OCI-LY3 (cell line): Measurements from ENCODE around the gene RAD51B.

Experiments
- H2AFZ ChIP-seq: fragments of 200-600, 300-600 bp; shearing (Covaris generic); 2 replicates; pipeline ENCODE4 v1.6.0; 2014; ENCODE audit warnings: antibody characterized with exemption, low read depth, low read length
- H3K27ac ChIP-seq: fragments of 200-600, 300-600 bp; sonication (generic); 2 replicates; pipeline ENCODE4 v1.5.1; 2014; ENCODE audit warnings: mild to moderate bottlenecking, low read length, moderate library complexity, mixed read lengths
- H3K27me3 ChIP-seq: fragments of 200-600, 300-600 bp; sonication (generic); 2 replicates; pipeline ENCODE4 v1.6.1; 2014; ENCODE audit warnings: low read depth, low read length, mixed read lengths
- H3K36me3 ChIP-seq: fragments of 200-600, 300-600 bp; sonication (generic); replicated peaks from 2 replicates; pipeline ENCODE3; 2014; ENCODE audit warnings: low read depth, low read length, mixed read lengths
- H3K4me1 ChIP-seq: fragments of 300-600, 200-600 bp; sonication (generic); 2 replicates; pipeline ENCODE4 v1.6.1; 2014; ENCODE audit warnings: low read length, mixed read lengths
- H3K4me2 ChIP-seq: fragments of 200-600, 300-600 bp; sonication (generic); 2 replicates; pipeline ENCODE4 v1.6.1; 2014; ENCODE audit warnings: low read length, mixed read lengths
- H3K4me3 ChIP-seq: fragments of 300-600, 200-600 bp; sonication (generic); 2 replicates; pipeline ENCODE4 v1.5.1; 2014; ENCODE audit warnings: antibody characterized with exemption, mild to moderate bottlenecking, low read length, moderate library complexity
- H3K79me2 ChIP-seq: fragments of 300-600, 200-600 bp; shearing (Covaris generic); 2 replicates; pipeline ENCODE4 v1.6.1; 2014; ENCODE audit warnings: mild to moderate bottlenecking, low read length, mixed read lengths
- H3K9ac ChIP-seq: fragments of 300-600, 200-600 bp; shearing (Covaris generic); 2 replicates; pipeline ENCODE4 v1.6.0; 2014; ENCODE audit warnings: mild to moderate bottlenecking, low read length, moderate library complexity
- H3K9me3 ChIP-seq: fragments of 200-600, 300-600 bp; shearing (Covaris generic); 2 replicates; pipeline ENCODE4 v1.6.1; 2014; ENCODE audit warnings: low read length, mixed read lengths; ENCODE audit not compliant: insufficient read depth
- H4K20me1 ChIP-seq: fragments of 200-600, 300-600 bp; sonication (generic); 2 replicates; pipeline ENCODE4 v1.6.1; 2016; ENCODE audit warnings: low read length, mixed read lengths; ENCODE audit not compliant: insufficient read depth
- CTCF ChIP-seq: fragments of 200-600, 300-600 bp; sonication (generic); IDR thresholded peaks from 2 replicates; pipeline ENCODE4 v1.5.1; 2014; ENCODE audit warnings: antibody characterized with exemption, low read length, low read depth
- EZH2phosphoT487 ChIP-seq: fragments of 200-600 bp; shearing (Covaris generic); IDR thresholded peaks from 2 replicates; pipeline ENCODE4 v1.6.1; 2018; ENCODE audit warnings: antibody characterized with exemption, mixed run types, low read depth

RAD51B gene

GRCh38 chr14:68691792-68692118, 872.2 kb downstream of the RAD51B start:
- Histone ChIP-seq H3K4me2 (no peak overlapping the region), H3K36me3 (no peaks in the 10 kb centered on the region), H3K9ac (no peak overlapping the region), H3K4me3 (no peak overlapping the region), H4K20me1 (no peaks in the 10 kb centered on the region), H3K4me1 (peaks cover 12% of the 10 kb centered on the region), H3K27me3 (no peaks in the 10 kb centered on the region), H3K79me2 (no peaks in the 10 kb centered on the region), H3K9me3 (no peaks in the 10 kb centered on the region), H3K27ac (no peak overlapping the region), H2AFZ (no peak overlapping the region)
- TF ChIP-seq CTCF (no peak), EZH2phosphoT487 (no peak)

GRCh38 chr14:68692216-68692615, 872.6 kb downstream of the RAD51B start:
- H3K27me3 ChIP-seq = no peaks in the 10 kb centered on the region
- H3K4me2 ChIP-seq = no peak overlapping the region
- H4K20me1 ChIP-seq = no peaks in the 10 kb centered on the region
- H3K27ac ChIP-seq = no peak overlapping the region
- no peaks in the 10 kb centered on the region for H3K36me3 ChIP-seq
- H3K9ac ChIP-seq = no peak overlapping the region
- no peak overlapping the region for H2AFZ ChIP-seq
- no peak overlapping the region for H3K4me3 ChIP-seq
- H3K79me2 ChIP-seq = no peaks in the 10 kb centered on the region
- H3K4me1 ChIP-seq = peaks cover 12% of the 10 kb centered on the region
- no peaks in the 10 kb centered on the region for H3K9me3 ChIP-seq
- TF ChIP-seq CTCF (no peak), EZH2phosphoT487 (no peak)

GRCh38 chr14:68692916-68693771, 873.6 kb downstream of the RAD51B start:
- no peak for TF ChIP-seq CTCF
- TF ChIP-seq EZH2phosphoT487 = no peak
- Histone ChIP-seq H3K4me1 (peaks cover 12% of the 10 kb centered on the region), H3K27ac (no peak overlapping the region), H3K9me3 (no peaks in the 10 kb centered on the region), H3K36me3 (no peaks in the 10 kb centered on the region), H3K4me3 (no peak overlapping the region), H3K9ac (no peak overlapping the region), H3K27me3 (no peaks in the 10 kb centered on the region), H2AFZ (no peak overlapping the region), H3K4me2 (no peak overlapping the region), H3K79me2 (no peaks in the 10 kb centered on the region), H4K20me1 (no peaks in the 10 kb centered on the region)

- no peak overlapping the region for H2AFZ ChIP-seq
- H3K9ac ChIP-seq = no peak overlapping the region
- H3K4me2 ChIP-seq = no peak overlapping the region
- no peaks in the 10 kb centered on the region for H4K20me1 ChIP-seq
- peaks cover 8% of the 10 kb centered on the region for H3K4me1 ChIP-seq
- no peak overlapping the region for H3K27ac ChIP-seq
- H3K79me2 ChIP-seq = no peaks in the 10 kb centered on the region
- no peaks in the 10 kb centered on the region for H3K27me3 ChIP-seq
- no peak for TF ChIP-seq CTCF
- TF ChIP-seq EZH2phosphoT487 = no peak
- no peaks in the 10 kb centered on the region for H3K36me3 ChIP-seq
- no peak overlapping the region for H3K4me3 ChIP-seq
- H3K9me3 ChIP-seq = no peaks in the 10 kb centered on the region
Measured at GRCh38 chr14:68693926-68694325, 874.3 kb downstream of the RAD51B start.
